ENCODE data around the gene HSPA6.

GRCh38 chr1:161486806-161487741 lies 37.3 kb upstream of the HSPA6 start:
- TF ChIP-seq CTCF (IDR thresholded peaks at IDR 0.05; ENCODE audit: insufficient read depth, low read length, poor library complexity, severe bottlenecking) (peak; percentile 69), EZH2phosphoT487 (conservative IDR thresholded peaks at IDR 0.05; ENCODE audit: low read length) (no peak)

All from SU-DHL-6 (cell line).